ENCODE results near the gene NEK9. TPM values are rescaled to one million over a fixed set of nuclear protein-coding genes. Genes with fewer than 3 reads are reported as not detected.
A peak's percentile ranks its signal among the peaks of the same experiment; 100 is the strongest.
"Not testable (repeated sequence)": the region's sequence is repeated elsewhere in the genome, so short reads cannot be mapped to it uniquely, and the experiment has no call there.

NEK9 gene
- total RNA-seq, 1 donor from 2014 or later: 78.1 TPM

GRCh38 chr14:75153295-75153694 is 26.4 kb upstream of the NEK9 start:
- Histone ChIP-seq H3K4me3 (no peak overlapping the region), H3K36me3 (peaks cover 33% of the 10 kb centered on the region), H3K27ac (no peak overlapping the region), H3K27me3 (no peaks in the 10 kb centered on the region), H3K4me1 (peaks cover 2% of the 10 kb centered on the region), H3K9me3 (no peaks in the 10 kb centered on the region)
- ATAC-seq (no peak), DNase-seq (no peak)
- intact Hi-C loops (cut with DNase I): no loop called here
- TF ChIP-seq, protein P1, sequence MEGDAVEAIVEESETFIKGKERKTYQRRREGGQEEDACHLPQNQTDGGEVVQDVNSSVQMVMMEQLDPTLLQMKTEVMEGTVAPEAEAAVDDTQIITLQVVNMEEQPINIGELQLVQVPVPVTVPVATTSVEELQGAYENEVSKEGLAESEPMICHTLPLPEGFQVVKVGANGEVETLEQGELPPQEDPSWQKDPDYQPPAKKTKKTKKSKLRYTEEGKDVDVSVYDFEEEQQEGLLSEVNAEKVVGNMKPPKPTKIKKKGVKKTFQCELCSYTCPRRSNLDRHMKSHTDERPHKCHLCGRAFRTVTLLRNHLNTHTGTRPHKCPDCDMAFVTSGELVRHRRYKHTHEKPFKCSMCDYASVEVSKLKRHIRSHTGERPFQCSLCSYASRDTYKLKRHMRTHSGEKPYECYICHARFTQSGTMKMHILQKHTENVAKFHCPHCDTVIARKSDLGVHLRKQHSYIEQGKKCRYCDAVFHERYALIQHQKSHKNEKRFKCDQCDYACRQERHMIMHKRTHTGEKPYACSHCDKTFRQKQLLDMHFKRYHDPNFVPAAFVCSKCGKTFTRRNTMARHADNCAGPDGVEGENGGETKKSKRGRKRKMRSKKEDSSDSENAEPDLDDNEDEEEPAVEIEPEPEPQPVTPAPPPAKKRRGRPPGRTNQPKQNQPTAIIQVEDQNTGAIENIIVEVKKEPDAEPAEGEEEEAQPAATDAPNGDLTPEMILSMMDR (IDR thresholded peaks at IDR 0.05): no peak

GRCh38 chr14:75151851-75152250 is 25.0 kb upstream of the NEK9 start:
- H3K4me1 ChIP-seq: peaks cover 17% of the 10 kb centered on the region
- peaks cover 31% of the 10 kb centered on the region for H3K36me3 ChIP-seq
- no peaks in the 10 kb centered on the region for H3K27me3 ChIP-seq
- no peak for DNase-seq
- H3K9me3 ChIP-seq: no peaks in the 10 kb centered on the region
- no peak overlapping the region for H3K4me3 ChIP-seq
- intact Hi-C loops (cut with DNase I): no loop called here
- TF ChIP-seq, protein P1 (IDR thresholded peaks at IDR 0.05): no peak
- no peak for ATAC-seq
- no peak overlapping the region for H3K27ac ChIP-seq

- Histone ChIP-seq H3K36me3 (peaks cover 33% of the 10 kb centered on the region), H3K4me1 (peaks cover 29% of the 10 kb centered on the region)
- H3K27me3 ChIP-seq; DNase-seq; H3K27ac ChIP-seq; intact Hi-C loops (cut with DNase I); H3K9me3 ChIP-seq; H3K4me3 ChIP-seq; ATAC-seq: not testable (repeated sequence)
These were observed 23.8 kb upstream of the NEK9 start for GRCh38 chr14:75150637-75151036.

GRCh38 chr14:75150150-75150549 is 23.3 kb upstream of the NEK9 start:
- DNase-seq (no peak), ATAC-seq (peak; percentile 22)
- Histone ChIP-seq H3K4me3 (no peak overlapping the region), H3K27ac (no peak overlapping the region), H3K27me3 (no peaks in the 10 kb centered on the region), H3K9me3 (no peaks in the 10 kb centered on the region), H3K4me1 (peaks cover 30% of the 10 kb centered on the region), H3K36me3 (peaks cover 38% of the 10 kb centered on the region)
- intact Hi-C loops (cut with DNase I): no loop called here
- TF ChIP-seq, protein P1 (IDR thresholded peaks at IDR 0.05): no peak

DNA sequence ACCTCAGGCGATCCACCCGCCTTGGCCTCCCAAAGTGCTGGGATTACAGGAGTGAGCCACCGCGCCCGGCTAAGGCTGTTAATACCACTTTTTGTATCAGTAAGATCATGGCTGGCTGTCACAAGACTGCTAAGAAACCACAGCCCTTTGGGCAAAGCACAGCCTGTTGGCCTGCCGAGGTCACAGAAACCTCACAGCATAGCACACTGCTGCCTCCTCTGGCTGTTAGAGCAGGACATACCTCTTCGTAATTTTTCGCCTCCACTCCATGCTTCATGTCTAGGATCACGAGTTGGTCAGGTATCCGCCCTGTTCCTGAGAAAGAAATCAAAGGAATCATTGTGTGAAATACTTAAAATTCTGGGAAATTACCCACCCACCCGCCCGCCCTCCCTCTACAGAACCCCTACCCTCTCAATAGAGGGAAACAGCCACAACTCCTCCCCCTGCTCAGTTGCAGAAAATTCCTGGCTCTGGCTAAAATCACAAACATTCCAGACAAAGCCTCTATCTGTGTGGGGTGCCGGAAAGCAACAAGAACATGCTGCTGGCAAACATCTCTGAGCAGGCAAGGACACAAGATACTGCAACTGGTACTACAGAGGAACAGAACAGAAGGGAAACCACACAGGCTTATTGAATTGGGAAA is 20.7 kb upstream of the NEK9 start:
- ATAC-seq: peak; percentile 94
- Histone ChIP-seq H3K27me3 (no peaks in the 10 kb centered on the region), H3K36me3 (peaks cover 38% of the 10 kb centered on the region), H3K9me3 (no peaks in the 10 kb centered on the region), H3K4me1 (peaks cover 53% of the 10 kb centered on the region), H3K27ac (peak overlapping the region; percentile 83), H3K4me3 (peak overlapping the region; percentile 7)
- TF ChIP-seq, protein P1 (IDR thresholded peaks at IDR 0.05): peak; percentile 53
- intact Hi-C loops (cut with DNase I): no loop called here
- peak; percentile 82 for DNase-seq

DNA sequence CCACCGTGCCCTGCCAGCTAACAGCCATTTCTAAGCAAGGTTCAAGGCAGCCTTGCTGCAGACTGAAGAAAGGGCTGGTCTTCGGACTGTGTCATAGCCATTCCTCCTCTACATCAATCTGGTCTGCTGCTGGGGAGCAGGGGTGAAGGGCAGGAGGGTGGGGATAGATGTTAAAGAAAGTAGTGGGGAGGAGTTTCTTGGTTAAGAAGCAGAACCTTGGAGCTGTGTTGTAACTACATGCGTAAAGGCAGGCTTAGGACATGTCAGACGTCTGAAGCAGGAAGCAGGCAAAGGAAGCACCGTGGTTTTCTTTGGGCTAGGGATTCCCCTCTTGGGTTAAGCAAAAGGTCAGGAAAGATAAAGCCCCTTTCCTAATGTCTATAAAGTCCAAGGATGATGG is 18.1 kb upstream of the NEK9 start:
- DNase-seq: no peak
- H3K4me3 ChIP-seq: no peak overlapping the region
- TF ChIP-seq, protein P1 (IDR thresholded peaks at IDR 0.05): no peak
- peaks cover 17% of the 10 kb centered on the region for H3K36me3 ChIP-seq
- peak overlapping the region; percentile 24 for H3K27ac ChIP-seq
- no peaks in the 10 kb centered on the region for H3K27me3 ChIP-seq
- H3K4me1 ChIP-seq: peaks cover 71% of the 10 kb centered on the region
- H3K9me3 ChIP-seq: no peaks in the 10 kb centered on the region
- peak; percentile 76 for ATAC-seq
- intact Hi-C loops (cut with DNase I): no loop called here
